Trophoblast cell (in vitro differentiated cells and primary cell): ENCODE measurements around the gene KRTAP2-3.
A peak's percentile ranks its signal among the peaks of the same experiment; 100 is the strongest.
"Not testable (repeated sequence)": the region's sequence is repeated elsewhere in the genome, so short reads cannot be mapped to it uniquely, and the experiment has no call there.

ENCODE experiments used
- DNase-seq, 2 donors: peaks; one replicate each; pipeline ENCODE4 v3.0.0-alpha.2; 2016
- H2AFZ ChIP-seq: 2 replicates; pipeline ENCODE4 v1.6.1; 2013; ENCODE audit warnings: low read length, moderate library complexity, mild to moderate bottlenecking; ENCODE audit not compliant: insufficient read depth, poor library complexity
- H2AK5ac ChIP-seq: 2 replicates; pipeline ENCODE4 v1.6.1; 2013; ENCODE audit warnings: mild to moderate bottlenecking, low read length
- H2BK120ac ChIP-seq: 2 replicates; pipeline ENCODE4 v1.6.1; 2013; ENCODE audit warnings: low read length, mild to moderate bottlenecking, moderate library complexity; ENCODE audit not compliant: insufficient read depth, poor library complexity
- H2BK12ac ChIP-seq: 2 replicates; pipeline ENCODE4 v1.6.1; 2013; ENCODE audit warnings: mild to moderate bottlenecking, low read length, moderate library complexity
- H2BK5ac ChIP-seq: 2 replicates; pipeline ENCODE4 v1.6.1; 2013; ENCODE audit warnings: low read length, low read depth, moderate library complexity, mild to moderate bottlenecking; ENCODE audit not compliant: poor library complexity
- H3K14ac ChIP-seq: 2 replicates; pipeline ENCODE4 v1.6.1; 2013; ENCODE audit warnings: mild to moderate bottlenecking, low read length
- H3K18ac ChIP-seq: 2 replicates; pipeline ENCODE4 v1.6.1; 2013; ENCODE audit warnings: mild to moderate bottlenecking, low read length
- H3K23ac ChIP-seq: 2 replicates; pipeline ENCODE4 v1.6.1; 2013; ENCODE audit warnings: low read length
- H3K27ac ChIP-seq: 2 replicates; pipeline ENCODE4 v1.5.1; 2013; ENCODE audit warnings: low read depth, mild to moderate bottlenecking, inconsistent platforms, low read length, moderate library complexity
- H3K27me3 ChIP-seq: 2 replicates; pipeline ENCODE4 v1.6.1; 2013; ENCODE audit warnings: inconsistent platforms, mild to moderate bottlenecking, low read length, moderate library complexity; ENCODE audit not compliant: insufficient read depth
- H3K36me3 ChIP-seq, 2 experiments: 1 replicate in 1 of 2; 2 replicates in 1 of 2; pipeline ENCODE4 v1.6.1; 2013; ENCODE audit warnings: low read length in 2 of 2, mild to moderate bottlenecking in 2 of 2, moderate library complexity in 1 of 2; ENCODE audit not compliant: insufficient read depth in 2 of 2, control insufficient read depth in 1 of 2
- H3K4ac ChIP-seq: 2 replicates; pipeline ENCODE4 v1.6.1; 2013; ENCODE audit warnings: low read depth, mild to moderate bottlenecking, low read length, moderate library complexity
- H3K4me1 ChIP-seq, 2 experiments: 1 replicate in 1 of 2; 2 replicates in 1 of 2; pipeline ENCODE4 v1.6.1; 2013; ENCODE audit warnings: low read length in 2 of 2, mild to moderate bottlenecking in 2 of 2, moderate library complexity in 1 of 2; ENCODE audit not compliant: insufficient read depth in 2 of 2, control insufficient read depth in 1 of 2
- H3K4me2 ChIP-seq: 2 replicates; pipeline ENCODE4 v1.6.1; 2013; ENCODE audit warnings: inconsistent platforms, mild to moderate bottlenecking, low read length, moderate library complexity
- H3K4me3 ChIP-seq: 2 replicates; pipeline ENCODE4 v1.5.1; 2013; ENCODE audit warnings: mild to moderate bottlenecking, low read depth, low read length, inconsistent platforms
- H3K79me1 ChIP-seq: one replicate; pipeline ENCODE4 v1.6.1; 2013; ENCODE audit warnings: low read length
- H3K79me2 ChIP-seq: 2 replicates; pipeline ENCODE4 v1.6.1; 2013; ENCODE audit warnings: low read length, mild to moderate bottlenecking; ENCODE audit not compliant: control insufficient read depth, insufficient read depth, poor library complexity
- H3K9ac ChIP-seq: 2 replicates; pipeline ENCODE4 v1.6.1; 2013; ENCODE audit warnings: mild to moderate bottlenecking, low read length
- H3K9me3 ChIP-seq: 2 replicates; pipeline ENCODE4 v1.6.1; 2013; ENCODE audit warnings: low read depth, mild to moderate bottlenecking, control low read depth, inconsistent platforms, low read length; ENCODE audit not compliant: insufficient read depth
- H4K12ac ChIP-seq: 2 replicates; pipeline ENCODE4 v1.6.1; 2013; ENCODE audit warnings: low read depth, mild to moderate bottlenecking, low read length, moderate library complexity
- H4K8ac ChIP-seq: 2 replicates; pipeline ENCODE4 v1.6.1; 2013; ENCODE audit warnings: low read depth, mild to moderate bottlenecking, low read length, moderate library complexity
- H4K91ac ChIP-seq: one replicate; pipeline ENCODE4 v1.6.1; 2013; ENCODE audit warnings: low read depth, mild to moderate bottlenecking, low read length, moderate library complexity
- WGBS: extraction: QIAGEN DNeasy Blood & Tissue Kit; methylation state at CpG from one replicate; pipeline ENCODE4 v1.1.7; 2013; ENCODE audit warnings: missing lambda C conversion rate; ENCODE audit not compliant: insufficient read length, insufficient coverage; ENCODE audit errors: extremely low coverage; 5-methylcytosine and 5-hydroxymethylcytosine counted together

KRTAP2-3 gene

GRCh38 chr17:41084100-41084856, 24.4 kb upstream of the KRTAP2-3 start, which contains the start of gene KRTAP4-7:
Gene KRTAP4-7 (plus strand): TSS chr17:41084150. CDS start chr17:41084207, 57 bp downstream.
- not testable (repeated sequence) for H3K4me2 ChIP-seq

DNA sequence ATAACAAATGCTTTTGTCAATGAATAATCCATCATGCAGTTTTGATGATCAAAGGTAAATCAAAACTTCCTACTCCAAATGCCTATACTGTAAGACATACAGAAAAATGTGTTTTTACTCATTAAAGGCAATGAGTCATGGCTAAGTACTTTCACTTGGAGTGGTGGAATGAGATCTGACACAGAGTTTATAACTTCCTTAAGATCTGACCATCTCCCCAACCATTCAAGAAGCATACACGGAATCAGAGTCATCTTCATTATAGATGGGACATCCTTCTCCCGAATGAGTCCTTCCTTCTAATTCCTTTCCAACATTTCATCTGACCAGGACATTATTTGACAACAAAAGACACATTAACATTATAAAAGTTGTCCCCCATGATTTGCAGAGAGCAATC, 23.5 kb upstream of the KRTAP2-3 start:
- not testable (repeated sequence) for H2BK5ac ChIP-seq, H2AFZ ChIP-seq, H3K36me3 ChIP-seq, H4K12ac ChIP-seq, H3K79me1 ChIP-seq, H3K4me3 ChIP-seq, H2AK5ac ChIP-seq, H3K9ac ChIP-seq, H3K4me2 ChIP-seq, H3K27me3 ChIP-seq, H2BK120ac ChIP-seq, H3K18ac ChIP-seq, H3K23ac ChIP-seq, H3K79me2 ChIP-seq, H3K4ac ChIP-seq, H3K14ac ChIP-seq, H2BK12ac ChIP-seq, H3K27ac ChIP-seq, H4K91ac ChIP-seq, H3K9me3 ChIP-seq, H3K4me1 ChIP-seq, H4K8ac ChIP-seq
- WGBS = no CpG with 5 or more reads among the region's 2 CpGs
- peak in 1 of 2 donors; percentile 44 for DNase-seq

More at GRCh38 chr17:41084100-41084856, 24.4 kb upstream of the KRTAP2-3 start, which contains the start of gene KRTAP4-7:
- DNase-seq, H3K14ac ChIP-seq, H3K4me1 ChIP-seq, H3K79me1 ChIP-seq, H4K91ac ChIP-seq, H3K4ac ChIP-seq, H3K23ac ChIP-seq, H2AFZ ChIP-seq, H3K27me3 ChIP-seq, H3K9ac ChIP-seq, H2BK5ac ChIP-seq, H2BK12ac ChIP-seq, H3K4me3 ChIP-seq, H2BK120ac ChIP-seq, H3K18ac ChIP-seq, H4K8ac ChIP-seq, H2AK5ac ChIP-seq, H4K12ac ChIP-seq, H3K27ac ChIP-seq, H3K79me2 ChIP-seq, H3K36me3 ChIP-seq, H3K9me3 ChIP-seq: not testable (repeated sequence)
- WGBS = no CpG with 5 or more reads among the region's 14 CpGs

DNA sequence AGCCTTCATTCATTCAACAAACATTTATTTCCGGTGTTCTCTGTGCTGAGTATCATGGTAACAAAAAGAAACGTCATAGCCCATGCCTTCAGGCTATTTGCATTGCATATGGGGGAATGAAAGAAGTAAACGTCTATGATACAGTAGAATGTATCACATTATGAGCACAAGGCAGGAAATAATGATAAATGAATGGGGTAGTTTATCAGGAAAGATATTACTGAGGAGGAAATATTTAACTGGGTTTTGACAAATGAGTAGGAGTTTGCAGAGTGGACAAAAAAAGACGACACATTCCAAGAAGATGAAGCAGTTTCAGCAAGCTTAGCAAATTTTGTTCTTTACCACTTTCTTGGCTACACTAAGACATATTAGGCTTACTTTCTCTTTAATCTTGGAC, 22.7 kb upstream of the KRTAP2-3 start:
- Histone ChIP-seq H3K79me2 (no peaks in the 10 kb centered on the region), H3K79me1 (no peaks in the 10 kb centered on the region), H3K23ac (no peak overlapping the region), H3K18ac (no peak overlapping the region), H4K12ac (no peak overlapping the region), H3K27me3 (no peaks in the 10 kb centered on the region), H3K4me3 (no peak overlapping the region), H3K27ac (no peak overlapping the region), H2BK120ac (no peak overlapping the region), H3K14ac (no peak overlapping the region), H2BK12ac (no peak overlapping the region), H3K9ac (no peak overlapping the region), H2AFZ (no peak overlapping the region), H2BK5ac (no peak overlapping the region), H4K91ac (no peak overlapping the region), H3K4ac (no peak overlapping the region), H4K8ac (no peak overlapping the region), H2AK5ac (no peak overlapping the region), H3K4me1 (no peaks in the 10 kb centered on the region), H3K4me2 (no peak overlapping the region), H3K36me3 (no peaks in the 10 kb centered on the region), H3K9me3 (no peaks in the 10 kb centered on the region)
- DNase-seq = peak; percentile 38 to 70
- no CpG with 5 or more reads among the region's 4 CpGs for WGBS

- no peak for DNase-seq
- Histone ChIP-seq H3K36me3 (no peaks in the 10 kb centered on the region), H2AFZ (no peak overlapping the region), H3K79me2 (no peaks in the 10 kb centered on the region), H3K18ac (no peak overlapping the region), H4K8ac (no peak overlapping the region), H4K91ac (no peak overlapping the region), H3K4ac (no peak overlapping the region), H2BK5ac (no peak overlapping the region), H3K27ac (no peak overlapping the region), H3K23ac (no peak overlapping the region), H3K9ac (no peak overlapping the region), H2BK12ac (no peak overlapping the region), H2BK120ac (no peak overlapping the region), H3K4me2 (no peak overlapping the region), H3K79me1 (no peaks in the 10 kb centered on the region), H3K14ac (no peak overlapping the region), H3K27me3 (no peaks in the 10 kb centered on the region), H3K9me3 (no peaks in the 10 kb centered on the region), H3K4me1 (no peaks in the 10 kb centered on the region), H3K4me3 (no peak overlapping the region), H2AK5ac (no peak overlapping the region), H4K12ac (no peak overlapping the region)
Observed at GRCh38 chr17:41076788-41077187, 16.9 kb upstream of the KRTAP2-3 start.
